ENCODE results near the gene MR1.
A peak's percentile ranks its signal among the peaks of the same experiment; 100 is the strongest.

- TF ChIP-seq POU2F2 (IDR thresholded peaks at IDR 0.05; ENCODE audit: low read depth, low read length) (no peak), POLR2A (IDR thresholded peaks at IDR 0.05; ENCODE audit: low read depth, low read length) (no peak), POLR2AphosphoS5 (IDR thresholded peaks at IDR 0.05; ENCODE audit: low read depth, low read length) (no peak), SPI1 (IDR thresholded peaks at IDR 0.05; ENCODE audit: low read depth, low read length) (0 out of 2 replicates have a peak, but pooled peaks have one; percentile 13)
Measured at GRCh38 chr1:181015251-181015615, 18.6 kb upstream of the MR1 start.

All from GM12891 (cell line).